Smooth muscle cell of the brain vasculature (primary cell): ENCODE data around the gene SLC24A3.
"Not testable (repeated sequence)": the region's sequence is repeated elsewhere in the genome, so short reads cannot be mapped to it uniquely, and the experiment has no call there.

ENCODE experiments used
- DNase-seq: peaks from one replicate; pipeline ENCODE4 v3.0.0-alpha.2; 2012; ENCODE audit warnings: low read depth, low spot score

The SLC24A3 gene

GRCh38 chr20:19741924-19742323 lies 529.5 kb downstream of the SLC24A3 start:
- no peak for DNase-seq

DNA sequence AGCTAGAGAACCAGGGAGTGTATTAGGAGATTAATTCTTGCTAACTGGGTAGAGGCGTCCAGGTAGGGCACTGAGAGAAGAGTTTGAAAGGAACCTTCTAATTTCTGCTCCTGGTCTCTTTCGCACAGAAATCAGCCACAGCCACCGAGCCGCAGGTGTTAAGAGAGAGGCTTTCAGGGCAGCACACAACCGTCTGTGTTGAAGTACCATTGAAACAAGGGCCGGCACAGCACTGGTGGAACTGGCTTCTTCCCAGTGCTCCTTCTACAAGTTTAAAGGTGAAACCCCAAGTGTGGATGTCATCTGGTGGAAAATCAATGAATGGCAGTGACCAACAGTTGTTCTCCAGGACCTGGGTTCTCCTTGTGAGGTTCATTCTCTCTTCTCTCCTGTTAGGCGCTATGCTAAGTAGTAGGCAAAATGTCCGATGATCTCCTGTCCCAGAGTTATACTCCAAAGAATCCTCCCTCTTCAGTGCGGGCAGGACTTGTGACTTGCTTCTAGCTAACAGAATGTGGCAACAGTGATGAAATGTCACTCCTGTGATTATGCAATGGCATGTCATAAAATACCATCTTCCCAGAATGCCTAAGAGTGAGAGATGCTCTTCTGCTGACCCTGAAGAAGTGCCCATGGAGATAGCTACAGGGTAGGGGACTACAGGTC lies 530.7 kb downstream of the SLC24A3 start:
- DNase-seq, result no peak

DNA sequence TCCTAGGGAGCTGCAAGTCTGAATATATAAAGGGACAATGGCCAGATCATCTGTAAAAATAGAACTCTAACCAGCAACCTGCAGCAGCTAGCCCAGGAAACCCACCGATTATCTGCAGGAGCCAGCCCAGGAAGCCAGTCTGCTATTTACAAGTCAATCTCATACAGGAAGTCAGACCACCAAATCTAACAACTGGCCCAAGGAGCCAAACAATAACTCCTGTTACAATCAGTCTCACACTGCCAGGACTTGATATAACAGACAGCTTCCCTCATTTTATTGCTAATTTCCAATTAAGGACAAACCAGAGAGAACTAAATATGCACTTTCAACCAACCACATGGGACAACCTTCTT lies 531.2 kb downstream of the SLC24A3 start:
- DNase-seq, result no peak

GRCh38 chr20:19745106-19745505 lies 532.7 kb downstream of the SLC24A3 start:
- no peak for DNase-seq

DNA sequence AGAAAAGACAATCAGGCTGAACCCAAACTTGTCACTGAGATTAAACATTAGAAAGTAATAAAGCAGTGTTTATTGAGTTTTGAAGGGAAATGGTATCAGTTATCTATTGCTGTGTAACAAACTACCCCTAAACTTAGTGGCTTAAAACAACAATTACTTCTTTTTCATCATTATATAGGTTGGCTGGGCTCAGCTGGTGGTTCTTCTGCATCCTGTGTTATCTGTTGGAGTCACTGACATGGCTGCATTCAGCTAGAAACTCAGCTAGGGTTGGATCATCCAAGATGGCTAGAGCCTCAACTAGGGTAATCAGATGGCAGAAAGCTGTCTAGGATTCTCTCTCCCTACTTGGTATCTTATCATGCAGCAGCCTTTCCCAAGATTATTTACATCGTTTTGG lies 533.1 kb downstream of the SLC24A3 start:
- no peak for DNase-seq

- no peak for DNase-seq
These were observed 534.0 kb downstream of the SLC24A3 start for GRCh38 chr20:19746396-19746795.

DNA sequence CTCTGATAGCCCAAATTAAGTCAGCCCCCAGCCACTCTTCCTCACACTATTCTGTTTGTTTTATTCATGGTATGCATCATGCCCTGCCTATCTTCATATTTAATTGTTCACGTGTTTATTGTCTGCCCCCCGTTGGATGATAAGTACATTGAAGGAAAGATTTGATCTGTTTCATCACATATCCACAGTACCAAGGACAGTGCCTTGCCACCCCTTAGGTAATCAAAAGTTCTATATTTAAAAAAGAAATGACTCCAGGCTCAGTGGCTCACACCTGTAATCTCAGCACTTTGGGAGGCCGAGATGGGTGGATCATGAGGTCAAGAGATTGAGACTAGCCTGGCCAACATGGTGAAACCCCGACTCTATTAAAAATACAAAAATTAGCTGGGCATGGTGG lies 535.5 kb downstream of the SLC24A3 start:
- DNase-seq, result no peak

GRCh38 chr20:19748681-19749080 lies 536.2 kb downstream of the SLC24A3 start:
- DNase-seq, result no peak

DNA sequence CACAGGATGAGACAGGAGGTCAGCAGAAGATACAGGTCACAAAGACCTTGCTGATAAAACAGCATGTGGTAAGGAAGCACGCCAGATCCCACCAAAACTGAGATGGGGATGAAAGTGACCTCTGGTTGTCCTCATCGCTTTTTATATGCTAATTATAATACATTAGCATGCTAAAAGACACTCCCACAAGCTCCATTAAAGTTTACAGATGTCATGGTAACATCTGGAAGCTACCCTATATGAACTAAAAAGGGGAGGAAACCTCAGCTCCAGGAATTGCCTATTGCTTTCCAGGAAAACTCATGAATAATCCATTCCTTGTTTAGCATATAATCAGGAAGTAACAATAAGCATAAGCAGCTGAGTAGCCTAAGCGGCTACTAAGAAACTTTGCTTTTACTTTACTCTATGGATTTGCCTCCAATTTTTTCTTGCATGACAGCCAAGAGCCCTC lies 537.2 kb downstream of the SLC24A3 start:
- DNase-seq, result no peak

DNA sequence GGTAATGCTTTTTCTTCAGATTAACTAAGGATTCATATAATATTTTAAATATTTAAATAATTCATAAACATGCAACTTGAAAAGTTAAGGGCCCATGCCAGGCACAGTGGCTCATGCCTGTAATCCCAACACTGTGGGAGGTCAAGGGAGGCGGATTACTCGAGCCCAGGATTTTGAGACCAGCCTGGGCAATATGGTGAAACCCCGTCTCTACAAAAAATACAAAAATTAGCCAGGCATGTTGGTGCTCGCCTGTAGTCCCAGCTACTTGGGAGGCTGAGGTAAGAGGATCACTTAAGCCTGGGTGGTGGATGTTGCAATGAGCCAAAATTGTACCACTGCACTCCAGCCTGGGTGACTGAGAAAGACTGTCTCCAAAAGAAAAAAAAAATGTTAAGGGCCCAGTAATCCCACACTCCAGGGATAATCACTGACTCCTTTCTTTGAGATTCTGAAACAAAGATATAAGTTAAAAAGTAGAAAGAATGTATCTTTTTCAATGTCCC lies 537.7 kb downstream of the SLC24A3 start:
- DNase-seq, result no peak

GRCh38 chr20:19750907-19751636 lies 538.6 kb downstream of the SLC24A3 start:
- DNase-seq, result no peak

- not testable (repeated sequence) for DNase-seq
These were observed 541.8 kb downstream of the SLC24A3 start for GRCh38 chr20:19754201-19754600.

GRCh38 chr20:19756761-19757486 lies 544.5 kb downstream of the SLC24A3 start:
- no peak for DNase-seq

DNA sequence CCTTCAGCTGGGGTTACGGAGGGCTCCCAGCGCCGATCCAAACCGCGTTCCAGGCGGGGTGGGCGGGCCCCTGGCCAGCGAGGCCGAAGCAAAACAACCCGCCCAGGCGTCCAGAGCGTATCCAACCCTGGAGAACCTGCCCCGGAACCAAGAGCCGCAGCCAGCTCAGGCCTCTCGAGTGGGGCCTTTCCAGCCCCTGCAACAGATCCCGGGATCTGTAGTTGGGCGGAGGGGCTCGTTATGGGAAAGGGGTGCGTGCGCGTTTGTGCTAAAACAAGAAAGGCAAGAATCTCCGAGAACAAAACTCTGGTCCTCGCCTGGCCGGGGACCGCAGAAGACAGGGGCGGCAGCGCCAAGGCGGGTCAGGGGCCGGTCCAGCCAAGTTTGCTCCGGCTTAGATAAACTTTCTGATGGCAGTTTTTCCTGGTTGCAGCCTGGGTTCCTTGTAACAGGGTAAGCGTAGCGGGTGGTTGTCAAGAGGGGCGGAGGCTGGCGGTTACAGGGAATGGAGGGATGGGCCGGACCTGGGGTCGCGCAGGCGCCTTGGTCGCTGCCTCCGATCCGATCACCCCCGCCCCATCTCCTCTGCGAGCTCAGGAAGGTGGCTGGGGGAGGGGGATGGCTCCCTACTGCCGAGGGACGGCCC lies 545.2 kb downstream of the SLC24A3 start:
- DNase-seq, result peak; percentile 88

GRCh38 chr20:19758133-19758500 lies 545.7 kb downstream of the SLC24A3 start, which contains the start of gene RIN2:
TSS of gene RIN2 (plus strand) at chr20:19758258. CDS start at chr20:19889602, 131,344 bp downstream.
- DNase-seq, result no peak

DNA sequence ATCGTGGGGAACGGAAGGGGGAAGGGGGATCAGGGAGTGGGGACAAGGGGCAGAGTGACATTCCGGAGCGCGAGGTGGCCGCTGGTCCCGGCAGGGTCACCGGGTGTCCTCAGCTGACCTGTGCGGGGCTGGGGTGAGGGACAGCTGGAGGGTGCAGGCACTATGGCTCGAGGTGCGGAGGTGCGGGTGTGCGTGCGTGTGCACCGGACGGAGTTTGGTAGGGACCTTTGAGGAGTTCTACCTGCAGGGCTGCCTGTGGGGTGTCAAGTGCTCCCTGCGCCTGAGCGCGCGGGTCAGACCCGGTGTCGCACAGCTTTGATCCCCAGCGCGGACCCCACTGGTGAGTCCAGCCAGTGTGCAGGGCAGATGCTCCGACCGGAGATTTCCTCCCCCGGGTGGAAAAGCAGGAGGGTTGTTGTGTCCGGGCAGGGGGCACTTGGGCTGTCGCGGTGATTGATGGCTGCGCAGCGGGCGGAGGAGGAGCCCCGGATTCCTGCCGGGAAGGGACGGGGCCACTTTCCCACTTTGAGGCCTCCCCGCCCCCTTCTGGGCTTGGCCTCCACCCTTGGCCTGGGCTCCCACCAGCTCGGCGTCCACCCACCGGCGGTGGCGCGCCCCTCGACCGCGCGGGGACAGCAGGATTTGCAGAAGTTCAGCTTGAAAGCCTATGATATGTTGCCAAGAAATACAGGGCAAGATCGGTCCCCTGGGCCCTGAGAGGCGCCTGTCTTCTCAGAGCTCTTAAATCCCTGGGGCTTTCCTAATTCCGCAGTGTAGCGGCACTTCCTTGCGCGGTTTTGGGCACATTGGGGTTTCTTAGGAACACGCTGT lies 546.3 kb downstream of the SLC24A3 start:
- DNase-seq, result peak; percentile 62

GRCh38 chr20:19760371-19760721 lies 547.9 kb downstream of the SLC24A3 start:
- DNase-seq, result no peak

DNA sequence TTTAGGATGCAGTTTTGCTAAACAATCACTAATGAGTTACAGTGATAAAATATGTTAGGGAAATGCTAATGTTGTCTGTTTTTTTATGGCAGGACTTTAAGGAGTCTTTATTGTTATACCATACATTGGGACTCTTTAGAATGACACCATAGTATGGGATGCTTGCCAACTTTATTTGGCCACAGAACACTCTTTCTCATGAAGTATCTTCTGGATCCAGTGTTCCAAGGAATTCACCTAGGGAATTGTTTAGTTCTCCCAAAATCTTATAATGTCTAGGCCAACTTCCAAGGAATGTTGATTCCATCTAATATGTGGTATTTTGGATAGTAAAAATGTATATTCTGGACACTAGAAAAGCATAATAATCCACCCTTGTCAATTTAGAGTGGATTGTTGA lies 548.9 kb downstream of the SLC24A3 start:
- no peak for DNase-seq

DNA sequence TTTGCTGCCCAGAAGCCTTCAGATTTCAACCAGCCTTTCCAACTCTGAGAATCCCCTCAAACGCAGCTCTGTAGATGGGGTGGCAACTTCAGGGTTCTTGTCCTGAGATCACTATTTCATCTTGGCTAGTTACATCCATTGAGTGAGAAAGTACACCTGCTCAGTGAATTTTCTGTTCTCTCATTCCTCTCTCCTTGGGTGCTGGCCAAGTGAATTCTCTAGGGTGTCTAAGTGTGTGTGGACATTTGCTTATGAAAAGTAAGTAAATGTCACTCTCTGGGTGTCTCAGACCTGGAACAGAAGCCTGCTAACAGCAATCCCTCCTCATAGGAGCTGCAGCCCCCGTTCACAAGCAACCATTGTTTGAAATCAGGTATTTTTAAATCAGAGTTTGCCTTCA lies 549.4 kb downstream of the SLC24A3 start:
- no peak for DNase-seq

- no peak for DNase-seq
These were observed 551.8 kb downstream of the SLC24A3 start for GRCh38 chr20:19764207-19764606.

GRCh38 chr20:19765266-19765665 lies 552.8 kb downstream of the SLC24A3 start:
- DNase-seq, result no peak
